Islet precursor cell (in vitro differentiated cells): Measurements from ENCODE around the gene IDH3B.

Experiments
- DNase-seq: peaks from one replicate; pipeline ENCODE4 v3.0.0-alpha.2; 2018

IDH3B gene

DNA sequence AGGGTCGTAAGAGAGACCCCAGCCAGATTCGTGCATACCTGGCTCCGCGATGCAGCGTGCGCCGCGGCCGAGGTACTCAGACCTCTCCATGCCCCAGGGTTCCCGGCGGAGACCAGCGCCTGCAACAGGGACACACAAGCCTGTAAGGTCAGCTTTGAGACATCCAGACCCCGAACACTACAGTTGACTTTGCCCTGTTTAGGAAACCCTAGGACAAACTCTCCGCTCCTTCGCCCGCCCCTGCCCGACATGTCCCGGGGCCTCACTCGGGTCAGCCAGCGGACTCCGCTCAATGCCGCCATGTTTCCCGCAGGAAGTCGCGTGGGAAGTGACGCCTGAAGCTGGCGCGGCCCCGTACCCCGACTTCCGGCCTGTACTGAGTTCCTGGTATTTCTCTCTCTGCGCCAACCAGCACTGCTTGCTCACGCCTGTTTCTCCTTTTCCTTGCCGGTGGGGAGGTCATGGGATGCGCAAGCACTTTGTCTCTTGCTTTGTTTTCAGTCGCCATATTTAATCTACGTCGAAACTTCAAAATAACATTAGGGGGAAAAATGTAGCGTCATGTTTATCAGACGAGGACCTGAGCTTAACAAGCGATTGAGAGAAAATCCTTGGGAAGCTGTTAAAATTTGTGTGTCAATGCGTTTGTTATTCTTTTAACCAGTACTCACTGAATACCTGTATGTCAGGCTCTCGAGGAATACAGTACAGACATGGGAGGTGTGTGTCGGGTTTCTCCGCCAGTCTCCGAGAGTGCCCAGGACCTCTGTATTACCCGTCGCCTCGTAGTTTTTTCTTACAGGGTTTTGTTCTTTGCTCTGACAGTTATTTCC lies at the start of gene IDH3B:
IDH3B (minus strand) TSS at position 330 of the 833 bp plus-strand sequence; CDS start at position 302, 28 bp downstream.
- DNase-seq = peak; percentile 96

DNA sequence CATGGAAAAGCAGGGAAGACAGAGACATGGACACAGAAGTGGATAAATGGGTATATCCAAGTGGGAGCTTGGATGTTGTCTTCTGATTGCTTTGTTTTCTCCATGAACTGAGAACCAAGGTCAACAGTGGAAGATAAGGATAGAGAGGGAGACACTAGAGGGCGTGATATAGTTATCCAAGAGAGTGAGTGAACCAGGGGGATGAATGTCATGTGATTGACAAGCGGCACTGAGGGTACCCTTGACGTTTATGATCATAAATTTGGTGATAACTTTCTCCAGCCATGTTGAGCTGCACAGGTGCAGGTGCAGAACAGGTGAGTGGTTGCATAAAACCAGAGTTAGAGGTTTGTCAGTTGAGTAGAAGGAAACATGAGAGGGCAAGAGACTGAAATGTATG lies 49.3 kb upstream of the IDH3B start:
- peak; percentile 37 for DNase-seq

DNA sequence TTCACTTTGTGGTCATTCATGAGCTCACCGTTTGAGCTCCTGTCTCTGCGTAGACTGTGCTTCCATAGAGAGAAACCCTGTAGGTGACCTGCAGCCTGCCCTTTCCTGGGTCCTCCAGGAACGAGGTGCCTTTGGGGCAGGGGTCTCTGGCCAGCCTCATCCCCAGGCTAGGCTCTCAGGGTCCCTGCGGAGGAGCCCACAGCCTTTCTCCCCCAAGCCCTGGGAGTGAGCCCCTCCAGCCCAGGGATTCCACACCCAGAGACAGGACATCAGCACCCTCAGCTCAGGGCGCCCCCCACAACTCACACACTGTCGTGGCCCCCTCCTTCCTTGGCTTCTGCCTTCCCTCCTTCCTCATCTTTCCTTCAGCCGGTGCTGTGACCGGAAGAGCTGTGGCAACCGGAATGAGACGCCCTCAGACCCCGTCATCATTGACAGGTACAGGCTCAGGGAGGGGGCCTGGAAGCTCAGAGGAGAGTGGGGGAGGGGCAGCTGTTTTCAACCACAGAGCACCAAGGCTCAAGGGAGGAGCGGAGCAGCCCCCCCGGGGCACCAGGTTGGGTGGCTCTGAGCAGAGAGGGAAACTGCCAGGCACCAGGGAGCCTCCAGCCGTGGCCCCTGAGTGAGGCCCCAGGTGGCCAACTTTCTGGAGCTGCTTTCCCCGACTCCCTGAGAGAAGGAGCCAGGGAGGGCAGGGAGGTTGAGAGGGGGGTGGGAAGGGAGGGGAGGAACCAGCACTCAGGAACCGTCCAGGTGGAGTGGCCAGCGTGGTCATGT lies 45.4 kb upstream of the IDH3B start:
- peak; percentile 45 for DNase-seq

DNA sequence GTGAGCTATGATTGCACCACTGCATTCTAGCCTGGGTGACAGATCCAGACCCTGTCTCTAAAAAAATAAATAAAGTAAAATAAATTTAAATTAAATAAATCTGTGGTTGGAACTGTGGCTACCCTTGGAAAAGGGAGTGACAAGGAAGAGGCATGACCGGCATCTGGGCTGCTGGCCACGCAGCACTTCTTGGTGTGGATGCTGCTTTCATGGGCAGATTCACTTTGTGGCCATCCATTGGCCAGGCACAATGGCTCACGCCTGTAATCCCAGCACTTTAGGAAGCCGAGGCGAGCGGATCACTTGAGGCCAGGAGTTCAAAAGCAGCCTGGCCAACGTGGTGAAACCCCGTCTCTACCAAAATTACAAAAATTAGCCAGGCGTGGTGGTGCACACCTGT lies 44.6 kb upstream of the IDH3B start:
- peak; percentile 38 for DNase-seq

DNA sequence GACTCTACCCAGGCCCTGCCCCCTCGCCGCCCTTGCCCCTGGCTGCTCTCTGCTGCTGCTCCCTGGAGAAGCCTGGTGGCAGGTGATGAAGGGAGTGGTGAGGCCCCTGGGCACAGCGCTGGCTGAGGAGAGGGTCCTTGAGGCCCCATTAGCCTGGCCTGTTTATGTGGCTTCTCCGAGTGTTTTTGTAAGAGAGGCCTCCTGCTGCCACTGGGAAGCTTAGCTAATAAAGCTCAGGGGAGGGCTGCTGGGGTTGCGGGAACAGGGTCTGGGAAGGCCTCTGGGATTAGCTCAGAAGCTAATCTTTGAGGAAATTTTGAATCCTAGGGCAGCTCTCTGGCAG lies 44.0 kb upstream of the IDH3B start:
- DNase-seq = peak; percentile 48

DNA sequence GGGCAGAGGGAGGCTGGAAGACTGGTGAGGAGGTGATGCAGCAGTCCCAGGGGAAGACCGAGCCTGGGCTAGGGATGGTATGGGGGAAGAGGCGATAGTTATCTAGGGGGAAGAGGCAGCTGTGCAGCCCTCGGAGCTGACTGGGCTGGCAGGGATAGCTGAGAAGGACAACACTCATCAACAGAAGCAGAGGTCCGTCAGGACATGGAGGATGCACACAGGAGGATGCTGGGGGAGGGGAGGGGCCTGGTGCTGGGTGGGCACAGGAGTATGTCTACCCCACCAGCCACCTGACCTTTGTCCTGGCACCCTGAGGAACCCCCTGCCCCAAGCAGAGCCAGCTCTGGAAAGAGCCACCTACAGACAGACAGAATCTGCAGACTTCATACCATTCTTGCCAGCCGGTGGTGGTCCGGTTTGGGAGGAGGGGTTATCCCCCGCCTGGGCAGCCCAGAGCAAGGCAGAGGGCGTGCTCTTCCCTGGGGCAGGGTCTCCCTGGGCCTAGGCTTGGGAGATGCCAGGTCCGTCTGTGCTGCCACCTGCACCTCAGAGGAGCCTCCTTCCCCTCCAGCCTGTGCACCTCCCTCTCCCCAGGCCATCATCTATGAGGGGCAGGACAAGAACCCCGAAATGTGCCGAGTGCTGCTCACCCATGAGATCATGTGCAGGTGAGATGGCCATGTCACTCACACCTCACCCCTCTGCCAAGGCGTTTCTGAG lies 43.5 kb upstream of the IDH3B start:
- peak; percentile 41 for DNase-seq

DNA sequence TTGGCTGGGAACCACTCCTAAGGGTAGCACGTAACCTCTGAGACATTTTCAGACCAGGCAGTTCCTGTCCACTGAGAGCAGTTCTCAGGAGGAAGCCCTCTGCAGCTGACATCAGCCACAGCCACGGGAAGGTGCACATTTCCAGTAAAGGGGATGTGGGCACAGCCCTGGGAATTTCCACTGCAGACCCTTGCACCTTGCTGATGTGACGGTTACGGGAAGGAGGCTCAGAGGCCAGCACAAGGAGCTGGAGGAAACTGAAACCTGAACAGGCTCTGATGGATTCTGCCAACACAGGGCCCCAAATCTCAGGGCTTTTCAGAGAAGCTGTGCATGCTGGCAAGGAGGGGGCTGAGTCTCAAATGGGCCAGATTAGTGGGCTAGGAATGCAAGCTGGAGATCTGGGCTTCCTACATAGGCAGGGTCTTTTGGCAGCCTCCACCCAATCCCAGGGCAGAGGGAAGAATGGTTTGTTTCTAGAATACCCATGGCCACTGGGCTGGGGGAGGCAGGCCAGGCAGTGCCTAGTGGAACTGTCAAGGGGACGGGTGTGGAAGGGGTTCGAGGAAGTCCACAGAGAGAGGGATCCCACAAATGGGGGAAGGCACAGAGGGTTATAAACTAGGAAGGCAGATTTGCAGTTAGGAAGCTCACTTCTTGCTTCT lies 42.8 kb upstream of the IDH3B start:
- DNase-seq = peak; percentile 32

DNA sequence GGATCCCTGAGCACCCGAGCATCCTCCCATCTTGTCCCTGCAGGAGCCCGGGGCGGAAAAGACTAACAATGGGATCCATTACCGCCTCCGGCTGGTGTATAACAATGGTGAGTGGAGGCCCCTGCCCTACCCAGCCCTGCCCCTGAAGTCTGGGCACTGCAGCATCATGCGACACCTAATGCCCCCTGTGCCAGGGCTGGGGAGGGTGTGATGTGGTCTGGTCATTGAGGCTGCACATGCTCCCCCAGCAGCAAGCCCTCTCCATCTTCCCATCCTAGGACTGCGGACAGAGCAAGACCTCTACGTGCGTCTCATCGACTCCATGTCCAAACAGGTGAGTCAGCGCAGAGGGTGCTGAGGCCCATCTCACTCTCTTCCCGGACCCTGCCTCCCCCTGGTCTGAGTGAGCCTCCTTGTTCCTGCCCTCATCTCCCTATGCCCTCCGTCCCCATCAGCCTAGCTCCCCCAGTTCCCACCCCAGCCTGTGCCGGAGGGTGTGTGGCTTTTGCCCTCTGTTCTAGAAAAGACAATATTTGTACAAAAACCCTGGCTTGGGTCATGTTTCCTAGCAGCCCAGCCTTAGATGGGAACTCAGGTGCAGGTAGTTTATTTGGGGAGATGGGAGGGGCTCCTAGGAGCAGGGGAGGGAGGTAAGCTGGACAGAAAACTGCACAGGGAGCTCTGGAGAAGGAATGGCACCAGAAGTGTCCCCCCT lies 42.1 kb upstream of the IDH3B start:
- peak; percentile 49 for DNase-seq

DNA sequence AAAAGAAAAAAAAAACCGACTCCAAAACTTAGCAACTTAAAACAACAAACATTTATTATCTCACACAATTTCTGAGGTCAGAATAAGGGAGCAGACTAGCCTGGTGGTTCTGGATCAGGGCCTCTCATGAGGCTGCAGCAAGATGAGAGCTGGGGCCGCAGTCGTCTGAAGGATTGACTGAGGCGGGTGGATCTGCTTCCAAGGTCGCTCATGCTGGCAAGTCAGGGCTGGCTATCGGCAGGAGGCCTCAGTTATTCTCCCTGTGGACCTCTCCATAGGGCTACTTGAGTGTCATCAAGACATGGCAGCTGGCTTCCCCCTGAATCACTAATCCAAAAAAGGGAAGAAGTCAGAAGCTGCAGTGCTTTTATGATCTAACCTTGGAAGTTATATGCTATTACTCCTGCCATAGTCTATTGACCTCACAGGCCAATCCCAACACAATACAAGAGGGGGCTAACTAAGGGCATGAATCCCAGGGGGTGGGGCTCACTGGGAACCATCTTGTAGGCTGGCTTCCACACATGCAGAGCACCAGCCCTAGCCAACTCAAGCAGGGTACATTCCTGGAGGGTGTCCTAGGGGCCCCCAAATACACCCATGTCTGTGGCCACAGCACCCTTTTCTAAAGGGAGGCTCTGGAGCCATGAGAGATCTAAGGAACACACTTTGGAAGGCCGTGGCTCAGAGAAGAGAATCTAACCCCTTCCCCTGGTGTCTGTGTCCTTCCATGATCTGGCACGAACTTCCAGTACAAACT lies 39.9 kb upstream of the IDH3B start:
- DNase-seq = peak; percentile 32

DNA sequence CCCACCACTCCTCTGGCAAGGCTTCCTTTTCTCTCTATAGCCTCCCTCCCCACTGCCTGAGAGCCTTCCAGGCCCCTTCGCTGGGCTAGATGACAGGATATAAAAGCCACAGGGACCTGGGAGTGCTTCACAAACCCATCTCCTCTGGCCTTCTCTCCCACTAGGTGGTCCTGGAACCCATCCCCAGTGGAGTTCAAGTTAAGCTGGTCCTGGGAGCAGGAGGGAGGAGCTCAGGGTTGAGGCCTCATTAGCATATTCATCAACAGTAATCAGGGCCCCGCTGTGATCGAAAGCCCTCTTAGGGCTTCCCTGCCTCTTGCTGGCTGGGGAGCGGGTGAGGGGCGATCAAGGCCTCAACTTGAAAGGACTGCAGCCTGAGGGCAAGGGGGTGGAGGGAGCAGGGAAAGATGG lies 37.7 kb upstream of the IDH3B start:
- peak; percentile 51 for DNase-seq

DNA sequence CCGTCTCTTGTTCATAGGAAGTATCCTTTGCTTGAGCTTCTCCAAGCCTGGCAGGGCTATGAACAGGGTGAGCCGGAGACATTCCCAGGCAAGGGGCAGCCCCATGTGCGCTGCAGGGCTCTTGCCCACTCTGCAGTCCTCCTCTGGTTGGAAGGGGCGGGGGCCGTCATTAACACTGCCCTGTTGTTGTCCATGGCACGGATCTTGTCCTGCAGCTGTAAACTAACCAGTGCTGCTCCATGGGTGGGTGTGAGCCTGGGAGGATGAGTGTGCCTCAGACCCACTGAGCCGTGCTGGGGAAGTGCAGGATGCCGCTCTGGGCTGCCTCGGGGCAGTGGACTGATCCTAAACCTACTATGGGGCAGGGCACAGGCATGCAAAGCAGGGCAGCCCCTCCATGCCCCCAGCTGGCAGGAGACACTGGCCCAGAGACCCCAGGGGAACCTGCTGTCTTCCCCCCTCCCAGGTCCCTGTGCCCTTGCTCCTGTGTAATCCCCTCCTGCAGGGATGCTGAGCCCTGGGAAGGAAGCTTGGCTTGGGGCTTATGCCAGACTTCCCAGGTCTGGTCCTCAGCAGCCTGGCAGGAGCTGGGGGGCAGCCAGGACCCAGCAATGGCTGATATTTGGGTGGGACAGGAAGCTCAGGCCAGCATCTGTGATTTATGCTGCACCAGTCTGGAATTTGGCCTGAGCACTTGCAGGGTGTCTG lies 37.1 kb upstream of the IDH3B start:
- DNase-seq = peak; percentile 54

DNA sequence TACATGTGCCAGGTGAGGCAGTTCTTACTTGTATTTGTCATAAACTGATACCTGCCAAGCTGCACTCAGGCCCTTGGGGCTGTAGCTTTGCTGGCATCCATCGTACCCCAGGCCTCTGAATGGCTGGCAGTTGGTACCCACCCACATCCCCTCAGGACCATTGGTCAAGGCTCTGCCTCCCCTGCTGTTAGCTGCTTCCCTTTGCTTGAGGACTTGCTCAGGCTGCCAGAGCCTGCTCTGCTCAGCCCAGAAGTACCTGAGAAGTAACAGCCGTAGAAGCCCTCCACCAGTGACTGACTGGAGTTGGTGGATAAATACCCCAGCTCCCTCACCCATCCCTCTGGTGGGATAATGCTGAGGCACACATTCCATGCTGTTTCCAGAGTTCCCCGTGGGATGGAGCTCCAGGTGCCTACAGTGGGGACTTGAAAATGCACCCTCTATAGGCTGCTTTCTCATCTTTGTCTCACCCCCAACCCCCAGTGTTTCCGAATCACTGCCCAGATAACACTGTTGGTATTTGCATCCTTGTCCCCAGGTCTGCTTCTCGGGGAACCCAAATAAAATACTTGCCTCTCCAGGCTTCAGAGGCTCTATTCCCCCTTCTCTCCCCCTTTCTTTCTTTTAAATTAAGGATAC lies 35.9 kb upstream of the IDH3B start:
- DNase-seq = peak; percentile 33

DNA sequence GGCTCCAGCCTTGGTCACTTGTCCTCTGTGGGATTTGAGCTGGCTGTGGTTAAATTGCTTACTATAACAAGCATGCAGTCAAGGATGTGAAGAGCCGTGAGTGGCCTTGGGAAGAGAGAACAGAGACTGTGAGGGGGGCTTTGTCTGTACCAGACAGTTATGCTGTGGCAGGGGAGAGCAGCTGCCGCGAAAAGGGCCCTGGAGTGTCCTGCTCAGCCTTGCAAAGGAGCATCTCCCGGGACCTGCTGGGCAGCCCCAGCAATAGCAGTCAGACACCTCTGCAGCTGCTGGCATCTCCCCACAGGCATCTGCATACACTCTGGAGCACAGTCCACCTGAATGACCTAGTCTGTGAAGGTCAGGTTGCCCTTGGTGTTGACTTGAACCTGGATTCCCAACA lies 34.9 kb upstream of the IDH3B start:
- DNase-seq = peak; percentile 52

DNA sequence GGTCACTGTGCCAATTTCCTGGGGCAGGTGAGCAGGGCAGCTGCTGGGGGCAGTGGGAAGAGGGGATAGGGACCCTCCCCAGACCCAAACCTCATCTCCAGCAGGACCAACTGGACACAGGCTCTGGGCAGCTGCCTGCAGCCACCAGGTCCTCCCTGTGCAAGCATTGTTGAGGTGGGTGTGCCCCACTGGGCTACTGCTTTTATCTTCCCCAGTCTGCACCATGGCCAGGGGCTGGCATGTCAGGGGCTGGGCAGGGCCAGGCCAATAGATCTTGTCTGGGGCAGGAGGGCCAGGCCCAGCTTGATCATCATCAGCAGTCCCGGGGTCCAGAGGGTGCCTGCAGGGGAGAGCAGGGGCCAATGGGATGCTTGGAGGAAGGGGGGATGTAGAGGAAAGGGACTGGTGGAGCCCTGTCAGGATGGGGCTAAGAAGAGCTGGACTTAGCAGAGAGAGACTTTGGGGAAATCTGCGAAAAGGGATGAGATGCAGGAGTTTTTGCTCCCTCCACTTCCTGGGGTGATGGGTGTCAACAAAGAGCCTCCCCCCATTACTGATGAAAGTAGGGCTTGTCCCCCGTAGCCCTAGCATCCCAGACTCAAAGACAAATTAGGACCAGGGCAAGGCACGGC lies 34.3 kb upstream of the IDH3B start:
- DNase-seq = peak; percentile 43

DNA sequence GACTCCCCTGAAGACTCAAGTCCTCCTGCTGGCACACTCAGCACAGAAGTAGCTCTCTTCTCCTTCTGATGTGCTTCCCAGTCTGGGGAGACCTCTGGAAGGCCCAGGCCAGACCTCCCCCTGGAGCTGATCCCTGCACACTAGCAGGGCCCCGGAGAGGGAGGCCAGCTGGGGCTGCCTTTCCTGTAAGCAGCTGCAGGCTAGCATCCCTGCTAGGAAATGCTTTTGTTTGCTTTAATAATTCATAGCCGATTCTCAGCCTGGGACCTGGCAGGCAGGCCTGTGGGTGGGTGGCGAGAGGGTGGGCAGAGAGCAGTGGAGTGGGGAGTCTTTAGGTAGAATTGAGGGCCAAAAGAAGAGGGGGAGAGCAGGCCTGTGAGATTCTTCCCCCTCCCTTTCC lies 33.8 kb upstream of the IDH3B start:
- DNase-seq = peak; percentile 37

DNA sequence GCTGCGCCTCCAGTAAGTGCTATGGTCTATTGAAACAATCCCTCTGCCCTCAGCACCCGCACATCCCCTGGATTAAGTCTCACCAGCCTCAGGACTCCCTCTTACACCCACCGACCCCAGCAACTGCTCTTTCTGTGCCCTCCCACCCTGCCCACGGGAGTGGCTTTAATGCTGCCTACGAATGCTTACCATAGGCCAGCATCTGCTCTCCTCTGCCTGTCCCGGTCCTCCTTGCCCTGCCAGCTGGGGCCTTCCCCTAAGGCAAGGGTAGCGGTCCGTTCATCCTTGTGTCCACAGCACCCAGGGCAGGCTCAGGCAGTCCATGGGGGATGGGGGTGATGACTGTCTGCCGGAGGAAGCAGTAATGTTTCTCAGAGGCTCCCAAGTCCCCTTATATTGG lies 32.6 kb upstream of the IDH3B start:
- peak; percentile 45 for DNase-seq

DNA sequence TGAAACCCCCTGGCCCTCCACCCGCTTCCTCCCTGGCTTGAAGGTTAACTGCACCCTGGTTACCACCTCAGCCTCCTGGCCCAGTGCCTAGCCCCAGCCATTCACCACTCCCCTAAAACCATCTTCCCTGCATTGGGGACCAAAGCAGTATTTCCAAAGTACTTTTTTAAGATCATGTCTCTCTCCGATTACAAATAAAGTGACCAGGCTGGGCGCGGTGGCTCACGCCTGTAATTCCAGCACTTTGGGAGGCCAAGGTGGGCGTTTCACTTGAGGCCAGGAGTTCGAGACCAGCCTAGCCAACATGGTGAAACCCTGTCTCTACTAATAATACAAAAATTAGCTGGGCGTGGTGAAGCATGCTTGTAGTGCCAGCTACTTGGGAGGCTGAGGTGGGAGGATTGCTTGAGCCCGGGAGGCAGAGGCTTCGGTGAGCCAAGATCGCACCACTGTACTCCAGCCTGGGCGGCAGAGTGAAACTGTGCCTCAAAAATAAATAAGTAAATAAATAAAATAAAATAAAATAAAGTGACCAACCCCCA lies 32.0 kb upstream of the IDH3B start:
- DNase-seq = peak; percentile 36

DNA sequence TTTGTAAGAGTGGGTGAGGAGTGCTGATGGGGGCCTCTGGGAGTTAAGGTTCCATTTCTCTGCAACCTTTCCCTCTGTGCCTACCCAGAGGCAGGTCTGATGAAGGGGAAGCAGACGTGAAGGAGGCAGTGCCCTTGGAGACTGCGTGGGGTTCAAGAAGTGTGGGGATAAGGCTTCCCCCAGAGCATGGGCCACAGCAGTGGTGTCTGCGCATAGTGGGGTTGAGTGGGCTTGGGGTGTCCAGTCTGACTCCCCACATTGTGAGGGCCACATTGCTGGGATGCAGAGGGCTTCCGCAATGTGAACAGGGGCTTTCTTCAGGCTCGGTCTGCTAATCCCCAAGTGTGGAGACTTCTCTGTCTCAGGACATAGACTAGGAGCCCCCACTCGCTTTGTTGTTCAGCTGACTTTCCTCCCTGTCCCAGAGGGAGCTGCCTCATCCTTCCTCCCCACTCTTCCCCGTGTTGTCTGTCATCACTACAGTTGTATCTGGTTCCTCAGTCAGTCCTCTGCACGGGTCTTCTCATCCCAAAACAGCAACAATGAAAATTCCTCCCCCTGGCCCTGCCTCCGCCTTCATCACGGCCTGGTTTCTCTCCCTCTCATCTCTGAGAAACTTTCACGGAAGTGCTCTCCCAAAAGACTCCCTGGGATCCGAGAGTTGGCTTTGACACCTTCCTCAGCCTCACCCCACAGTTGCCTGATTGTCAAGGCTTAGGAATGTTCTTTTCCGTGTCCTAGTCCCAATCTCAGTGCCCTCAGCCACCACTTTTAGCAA lies 31.4 kb upstream of the IDH3B start:
- DNase-seq = peak; percentile 40

DNA sequence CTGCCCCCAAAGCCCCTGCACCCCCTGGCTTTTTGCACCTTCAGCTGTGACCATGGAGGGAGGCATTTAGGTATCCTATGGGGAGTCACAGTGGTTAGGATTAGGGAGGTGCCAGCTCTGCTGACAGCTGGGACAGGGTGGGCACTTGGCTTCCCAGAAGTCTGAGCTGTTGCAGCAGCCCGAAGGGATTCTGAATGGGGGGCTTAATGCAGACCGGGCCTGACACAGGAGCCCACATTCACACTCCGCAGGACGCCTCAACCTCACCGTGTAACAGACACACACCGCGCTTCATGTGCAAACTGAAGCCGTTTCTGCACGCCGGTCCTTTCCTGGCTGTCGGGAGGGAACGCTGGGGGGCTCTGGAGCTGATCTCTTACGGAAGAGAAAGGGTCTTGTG lies 30.5 kb upstream of the IDH3B start:
- DNase-seq = peak; percentile 42
